Right cardiac atrium (tissue), 5 donors: ENCODE data around the gene TENT5C. TPM values are rescaled to one million over a fixed set of nuclear protein-coding genes. Genes with fewer than 3 reads are reported as not detected.

Experiments used
- ATAC-seq, 2 donors: fragments of 200-7000 bp; cut with Tn5 transposase; one replicate each; pipeline versions ENCODE4 v1.8.0 to v1.9.1; 2020; ENCODE audit warnings: moderate library complexity in 2 of 2, mild to moderate bottlenecking in 1 of 2
- DNase-seq, 3 donors: peaks; one replicate each; pipeline ENCODE4 v3.0.0-alpha.2; 2020
- H3K27ac ChIP-seq: one replicate; pipeline ENCODE4 v1.5.1; 2013; ENCODE audit warnings: mild to moderate bottlenecking, low read length, control low read depth, moderate library complexity
- H3K27me3 ChIP-seq: one replicate; pipeline ENCODE4 v1.6.1; 2013; ENCODE audit not compliant: control insufficient read depth, insufficient read depth
- H3K4me1 ChIP-seq: one replicate; pipeline ENCODE4 v1.6.1; 2013; ENCODE audit warnings: low read length; ENCODE audit not compliant: control insufficient read depth, insufficient read depth
- H3K4me3 ChIP-seq: one replicate; pipeline ENCODE4 v1.5.1; 2013; ENCODE audit warnings: low read length, control low read depth
- H3K9me3 ChIP-seq: one replicate; pipeline ENCODE4 v1.6.1; 2013; ENCODE audit warnings: low read length; ENCODE audit not compliant: control insufficient read depth
- WGBS: extraction: QIAGEN DNeasy Blood & Tissue Kit; methylation state at CpG from one replicate; pipeline ENCODE4 v1.1.7; 2013; 5-methylcytosine and 5-hydroxymethylcytosine counted together
- intact Hi-C, 4 donors: fragments of 100-400 bp; cut with DNase I; formaldehyde crosslinking; loops; one replicate each; pipeline versions ENCODE4 v1.11.0 to v1.14.0; 2022 to 2023
- polyA plus RNA-seq: library from polyadenylated mRNA; stranded (reverse); fragments of 200-250 nt; gene quantifications from one replicate; pipeline ENCODE4 v1.2.3, GENCODE V29; 2013
- total RNA-seq, 4 donors: library from RNA; stranded (reverse); fragmentation: NEBNext Ultra II Directional; extraction: Animal tissue kit (Norgen Biotek cat#: 25700); gene quantifications; one replicate each; pipeline ENCODE4 v1.2.1, GENCODE V29; 2021
- donor health status: healthy with polysubstance abuse.
- donor health status: DM: no; HTN: yes; CAD: no.
- donor health status: DM: no; HTN: no; CAD: no.
- donor health status: DM: no; HTN: yes; CAD: no; lungs with severe emphysema.
- donor health status: DM: yes; HTN: yes; CAD: no.

Gene TENT5C
- total and polyA plus RNA-seq, 5 donors = 9.5 to 33.1 (median 31.1) TPM

- H3K27ac ChIP-seq = no peak overlapping the region
- 76% methylated on average over 10 of the region's 10 CpGs for WGBS
- intact Hi-C loops = no loop called here
- no peaks in the 10 kb centered on the region for H3K27me3 ChIP-seq
- H3K9me3 ChIP-seq = no peaks in the 10 kb centered on the region
- no peak overlapping the region for H3K4me3 ChIP-seq
- H3K4me1 ChIP-seq = no peaks in the 10 kb centered on the region
- DNase-seq (no peak), ATAC-seq (no peak)
These were observed 32.3 kb upstream of the TENT5C start for GRCh38 chr1:117573386-117574023.

GRCh38 chr1:117574161-117574835 is 31.6 kb upstream of the TENT5C start:
- no peaks in the 10 kb centered on the region for H3K4me1 ChIP-seq
- intact Hi-C loops = no loop called here
- H3K27me3 ChIP-seq = no peaks in the 10 kb centered on the region
- no peak overlapping the region for H3K4me3 ChIP-seq
- H3K9me3 ChIP-seq = no peaks in the 10 kb centered on the region
- DNase-seq (no peak), ATAC-seq (no peak)
- WGBS = 76% methylated on average over 5 of the region's 5 CpGs
- no peak overlapping the region for H3K27ac ChIP-seq

- Histone ChIP-seq H3K4me1 (no peaks in the 10 kb centered on the region), H3K27ac (no peak overlapping the region), H3K4me3 (no peak overlapping the region), H3K27me3 (no peaks in the 10 kb centered on the region), H3K9me3 (no peaks in the 10 kb centered on the region)
- no peak for DNase-seq
- ATAC-seq = no peak
- intact Hi-C loops = no loop called here
- WGBS = 87% methylated on average over 8 of the region's 8 CpGs
These were observed 30.1 kb upstream of the TENT5C start for GRCh38 chr1:117575586-117576225.

GRCh38 chr1:117576236-117576635 is 29.6 kb upstream of the TENT5C start:
- 91% methylated on average over 3 of the region's 3 CpGs for WGBS
- intact Hi-C loops = no loop called here
- H3K27me3 ChIP-seq = no peaks in the 10 kb centered on the region
- ATAC-seq (no peak), DNase-seq (no peak)
- no peaks in the 10 kb centered on the region for H3K4me1 ChIP-seq
- no peak overlapping the region for H3K4me3 ChIP-seq
- H3K27ac ChIP-seq = no peak overlapping the region
- no peaks in the 10 kb centered on the region for H3K9me3 ChIP-seq

GRCh38 chr1:117577191-117577885 is 28.5 kb upstream of the TENT5C start:
- H3K4me1 ChIP-seq = no peaks in the 10 kb centered on the region
- DNase-seq (no peak), ATAC-seq (no peak)
- no peak overlapping the region for H3K4me3 ChIP-seq
- intact Hi-C loops = no loop called here
- H3K27me3 ChIP-seq = no peaks in the 10 kb centered on the region
- no peaks in the 10 kb centered on the region for H3K9me3 ChIP-seq
- no peak overlapping the region for H3K27ac ChIP-seq
- WGBS = 78% methylated on average over 2 of the region's 2 CpGs

GRCh38 chr1:117578466-117578865 is 27.4 kb upstream of the TENT5C start:
- H3K4me1 ChIP-seq = no peaks in the 10 kb centered on the region
- 89% methylated on average over 4 of the region's 4 CpGs for WGBS
- DNase-seq (no peak), ATAC-seq (no peak)
- H3K4me3 ChIP-seq = no peak overlapping the region
- H3K27ac ChIP-seq = no peak overlapping the region
- no peaks in the 10 kb centered on the region for H3K27me3 ChIP-seq
- H3K9me3 ChIP-seq = no peaks in the 10 kb centered on the region
- intact Hi-C loops = no loop called here

- ATAC-seq (no peak), DNase-seq (no peak)
- WGBS = 82% methylated on average over 10 of the region's 10 CpGs
- H3K27ac ChIP-seq = no peak overlapping the region
- no peaks in the 10 kb centered on the region for H3K9me3 ChIP-seq
- no peaks in the 10 kb centered on the region for H3K4me1 ChIP-seq
- intact Hi-C loops = no loop called here
- no peaks in the 10 kb centered on the region for H3K27me3 ChIP-seq
- no peak overlapping the region for H3K4me3 ChIP-seq
These were observed 26.5 kb upstream of the TENT5C start for GRCh38 chr1:117579221-117579906.

- ATAC-seq (no peak), DNase-seq (no peak)
- intact Hi-C loops = no loop called here
- H3K4me1 ChIP-seq = no peaks in the 10 kb centered on the region
- no peak overlapping the region for H3K4me3 ChIP-seq
- H3K27me3 ChIP-seq = no peaks in the 10 kb centered on the region
- H3K9me3 ChIP-seq = no peaks in the 10 kb centered on the region
- 57% methylated on average over 3 of the region's 3 CpGs for WGBS
- no peak overlapping the region for H3K27ac ChIP-seq
These were observed 25.4 kb upstream of the TENT5C start for GRCh38 chr1:117580436-117580835.

GRCh38 chr1:117580882-117581281 is 25.0 kb upstream of the TENT5C start:
- H3K4me3 ChIP-seq = no peak overlapping the region
- H3K4me1 ChIP-seq = no peaks in the 10 kb centered on the region
- ATAC-seq (no peak), DNase-seq (no peak)
- intact Hi-C loops = no loop called here
- no peak overlapping the region for H3K27ac ChIP-seq
- no peaks in the 10 kb centered on the region for H3K9me3 ChIP-seq
- no peaks in the 10 kb centered on the region for H3K27me3 ChIP-seq
- 81% methylated on average over 2 of the region's 2 CpGs for WGBS

- ATAC-seq = no peak
- Histone ChIP-seq H3K9me3 (no peaks in the 10 kb centered on the region), H3K27ac (no peak overlapping the region), H3K4me3 (no peak overlapping the region), H3K27me3 (no peaks in the 10 kb centered on the region), H3K4me1 (no peaks in the 10 kb centered on the region)
- intact Hi-C loops = no loop called here
- 83% methylated on average over 10 of the region's 10 CpGs for WGBS
- DNase-seq = no peak
These were observed 24.4 kb upstream of the TENT5C start for GRCh38 chr1:117581391-117581943.
